Stimulated activated CD8-positive, alpha-beta memory T cell treated with anti-CD3 and anti-CD28 coated beads, Interleukin-4, amount 100 ng/mL, for 24 hours (primary cell): Measurements from ENCODE around the gene ARMC9.
"Not testable (repeated sequence)": the region's sequence is repeated elsewhere in the genome, so short reads cannot be mapped to it uniquely, and the experiment has no call there.

Experiments used
- DNase-seq: peaks from one replicate; pipeline ENCODE4 v3.0.0-alpha.2; 2020; ENCODE audit warnings: low read depth

The ARMC9 gene

DNA sequence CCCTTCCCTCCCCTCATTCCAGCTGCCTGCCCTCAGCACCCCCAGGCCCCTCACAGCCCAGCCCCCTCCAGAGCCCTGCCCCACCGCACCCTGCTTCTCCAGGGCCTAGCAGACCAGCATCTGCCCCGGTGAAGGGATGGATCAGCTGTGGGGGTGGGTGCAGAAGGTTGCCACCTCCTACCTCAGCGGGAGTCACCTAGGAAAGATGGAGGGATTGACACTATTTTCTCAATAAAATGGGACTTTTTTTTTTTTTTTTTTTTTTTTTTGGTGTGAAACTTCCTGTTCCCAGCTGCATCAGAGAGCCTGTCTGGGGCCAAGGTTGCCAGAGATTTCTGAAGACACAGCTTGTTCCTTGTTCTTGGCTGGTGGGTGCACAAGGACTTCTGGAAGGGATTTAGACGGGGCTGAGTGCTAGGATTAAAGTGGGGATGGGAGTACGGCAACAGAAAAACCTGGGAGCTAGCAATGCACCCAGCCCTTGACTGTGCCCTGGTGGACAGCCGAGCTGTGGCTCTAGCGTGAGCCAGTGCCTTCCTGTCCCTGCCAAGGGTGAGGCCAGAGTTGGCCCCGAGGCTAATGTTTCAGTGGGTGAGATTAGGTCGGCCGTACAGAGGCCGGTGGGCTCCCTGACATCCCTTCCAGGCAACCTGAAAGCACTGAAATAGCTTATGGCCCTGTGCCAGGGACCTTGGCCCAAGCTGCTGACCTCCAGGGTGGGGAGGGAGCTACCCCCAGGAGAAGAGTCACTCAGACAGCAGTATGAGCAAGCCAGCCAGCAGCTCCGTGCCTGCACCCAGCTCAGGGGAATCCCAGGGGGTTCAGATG is 201.6 kb downstream of the ARMC9 start:
- no peak for DNase-seq

DNA sequence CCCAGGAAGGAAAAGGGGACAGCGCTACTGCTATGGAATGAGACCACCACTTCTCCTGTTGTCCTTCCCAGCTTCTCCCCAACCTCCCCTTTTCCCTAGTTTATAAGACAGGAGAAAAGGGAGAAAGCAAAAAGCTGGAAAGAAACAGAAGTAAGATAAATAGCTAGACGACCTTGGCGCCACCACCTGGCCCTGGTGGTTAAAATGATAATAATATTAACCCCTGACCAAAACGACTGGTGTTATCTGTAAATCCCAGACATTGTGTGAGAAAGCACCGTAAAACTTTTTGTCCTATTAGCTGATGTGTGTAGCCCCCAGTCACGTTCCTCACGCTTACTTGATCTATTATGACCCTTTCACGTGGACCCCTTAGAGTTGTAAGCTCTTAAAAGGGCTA is 202.2 kb downstream of the ARMC9 start:
- not testable (repeated sequence) for DNase-seq

DNA sequence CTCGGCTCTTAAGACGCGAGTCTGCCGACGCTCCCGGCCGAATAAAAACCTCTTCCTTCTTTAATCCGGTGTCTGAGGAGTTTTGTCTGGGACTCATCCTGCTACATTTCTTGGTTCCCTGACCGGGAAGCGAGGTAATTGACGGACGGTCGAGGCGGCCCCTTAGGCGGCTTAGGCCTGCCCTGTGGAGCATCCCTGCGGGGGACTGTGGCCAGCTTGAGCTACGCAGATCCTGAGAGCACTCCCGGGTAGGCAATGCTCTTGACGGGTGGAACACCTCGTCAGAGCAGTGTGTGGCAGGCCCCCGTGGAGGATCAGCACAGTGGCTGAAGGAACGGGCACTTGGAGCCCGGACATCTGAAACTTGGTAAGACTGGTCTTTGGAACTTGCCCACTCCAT is 202.7 kb downstream of the ARMC9 start:
- DNase-seq = not testable (repeated sequence)

DNA sequence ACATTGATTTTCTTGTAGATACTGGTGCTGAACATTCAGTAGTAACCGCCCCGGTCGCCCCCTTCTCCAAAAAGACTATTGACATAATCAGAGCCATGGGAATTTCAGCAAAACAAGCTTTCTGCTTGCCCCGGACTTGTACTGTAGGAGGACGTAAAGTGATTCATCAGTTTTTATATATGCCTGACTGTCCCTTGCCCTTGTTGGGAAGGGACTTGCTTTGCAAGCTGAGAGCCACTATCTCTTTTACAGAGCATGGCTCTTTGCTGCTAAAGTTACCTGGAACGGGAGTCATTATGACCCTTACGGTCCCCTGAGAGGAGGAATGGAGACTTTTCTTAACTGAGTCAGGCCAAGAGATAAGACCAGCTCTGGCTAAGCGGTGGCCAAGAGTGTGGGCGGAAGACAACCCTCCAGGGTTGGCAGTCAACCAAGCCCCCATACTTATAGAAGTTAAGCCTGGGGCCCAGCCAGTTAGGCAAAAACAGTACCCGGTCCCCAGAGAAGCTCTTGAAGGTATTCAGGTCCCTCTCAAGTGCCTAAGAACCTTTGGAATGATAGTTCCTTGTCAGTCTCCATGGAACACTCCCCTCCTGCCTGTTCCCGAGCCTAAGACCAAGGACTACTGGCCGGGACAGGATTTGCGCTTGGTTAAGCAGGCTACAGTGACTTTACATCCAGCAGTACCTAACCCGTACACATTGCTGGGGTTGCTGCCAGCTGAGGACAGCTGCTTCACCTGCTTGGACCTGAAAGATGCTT is 205.2 kb downstream of the ARMC9 start:
- not testable (repeated sequence) for DNase-seq

DNA sequence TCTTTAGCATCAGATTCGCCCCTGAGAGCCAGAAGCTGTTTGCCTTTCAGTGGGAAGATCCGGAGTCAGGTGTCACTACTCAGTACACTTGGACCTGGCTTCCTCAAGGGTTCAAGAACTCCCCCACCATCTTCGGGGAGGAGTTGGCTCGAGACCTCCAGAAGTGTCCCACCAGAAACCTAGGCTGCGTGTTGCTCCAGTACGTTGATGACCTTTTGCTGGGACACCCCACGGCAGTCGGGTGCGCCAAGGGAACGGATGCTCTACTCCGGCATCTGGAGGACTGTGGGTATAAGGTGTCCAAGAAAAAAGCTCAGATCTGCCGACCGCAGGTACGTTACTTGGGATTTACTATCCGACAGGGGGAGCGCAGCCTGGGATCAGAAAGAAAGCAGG is 205.8 kb downstream of the ARMC9 start:
- not testable (repeated sequence) for DNase-seq

DNA sequence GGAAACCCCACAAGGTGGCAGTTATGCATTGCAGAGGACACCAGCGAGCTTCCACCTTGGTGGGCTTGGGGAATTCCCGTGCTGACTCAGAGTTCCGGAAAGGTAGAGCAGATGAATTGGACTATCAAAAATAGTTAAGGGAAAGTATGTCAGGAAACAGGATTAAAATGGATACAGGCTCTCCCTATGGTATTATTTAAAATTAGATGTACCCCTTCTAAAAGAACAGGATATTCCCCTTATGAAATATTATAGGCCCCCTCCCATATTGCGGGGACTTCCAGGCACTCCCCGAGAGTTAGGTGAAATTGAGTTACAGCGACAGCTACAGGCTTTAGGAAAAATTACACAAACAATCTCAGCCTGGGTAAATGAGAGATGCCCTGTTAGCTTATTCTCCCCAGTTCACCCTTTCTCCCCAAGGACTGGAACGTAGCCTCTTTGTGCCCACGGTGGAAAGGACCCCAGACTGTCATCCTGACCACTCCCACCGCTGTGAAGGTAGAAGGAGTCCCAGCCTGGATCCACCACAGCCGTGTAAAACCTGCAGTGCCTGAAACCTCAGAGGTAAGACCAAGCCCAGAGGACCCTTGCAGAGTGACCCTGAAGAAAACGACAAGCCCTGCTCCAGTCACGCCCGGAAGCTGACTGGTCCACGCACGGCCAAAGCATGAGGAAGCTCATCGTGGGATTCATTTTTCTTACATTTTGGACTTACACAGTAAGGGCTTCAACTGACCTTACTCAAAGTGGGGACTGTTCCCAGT is 207.4 kb downstream of the ARMC9 start:
- not testable (repeated sequence) for DNase-seq

DNA sequence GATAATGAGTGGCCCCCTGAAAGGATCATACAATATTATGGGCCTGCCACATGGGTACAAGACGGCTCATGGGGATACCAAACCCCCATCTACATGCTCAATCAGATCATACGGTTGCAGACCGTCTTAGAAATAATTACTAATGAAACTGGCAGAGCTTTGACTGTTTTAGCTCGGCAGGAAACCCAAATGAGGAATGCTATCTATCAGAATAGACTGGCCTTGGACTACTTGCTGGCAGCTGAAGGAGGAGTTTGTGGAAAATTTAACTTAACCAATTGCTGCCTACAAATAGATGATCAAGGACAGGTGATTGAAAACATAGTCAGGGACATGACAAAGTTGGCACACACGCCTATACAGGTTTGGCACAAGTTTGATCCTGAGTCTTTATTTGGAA is 209.3 kb downstream of the ARMC9 start:
- DNase-seq = not testable (repeated sequence)

DNA sequence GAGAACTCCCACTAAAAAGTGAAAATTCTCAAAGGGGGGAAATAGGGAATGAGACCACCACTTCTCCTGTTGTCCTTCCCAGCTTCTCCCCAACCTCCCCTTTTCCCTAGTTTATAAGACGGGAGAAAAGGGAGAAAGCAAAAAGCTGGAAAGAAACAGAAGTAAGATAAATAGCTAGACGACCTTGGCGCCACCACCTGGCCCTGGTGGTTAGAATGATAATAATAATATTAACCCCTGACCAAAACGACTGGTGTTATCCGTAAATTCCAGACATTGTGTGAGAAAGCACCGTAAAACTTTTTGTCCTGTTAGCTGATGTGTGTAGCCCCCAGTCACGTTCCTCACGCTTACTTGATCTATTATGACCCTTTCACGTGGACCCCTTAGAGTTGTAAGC is 209.9 kb downstream of the ARMC9 start:
- not testable (repeated sequence) for DNase-seq

DNA sequence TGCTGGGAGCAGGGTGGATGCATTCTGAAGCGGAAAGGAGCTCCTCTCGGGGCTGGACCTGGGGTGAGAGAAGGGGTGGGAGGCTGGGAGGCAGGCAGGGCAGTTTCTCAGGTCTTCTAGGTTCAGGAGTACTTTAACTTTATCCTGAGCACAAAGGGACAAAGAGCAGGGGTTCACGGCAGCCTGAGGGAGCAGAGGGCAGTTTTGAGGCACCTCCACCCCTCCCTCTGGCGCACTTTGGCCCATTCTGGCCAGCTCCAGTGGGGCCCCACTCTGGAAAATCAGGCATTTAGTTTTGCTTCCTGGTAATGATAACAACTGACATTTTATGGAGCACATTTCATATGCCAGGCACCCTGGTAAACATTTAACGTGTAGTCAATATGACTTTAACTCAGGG is 211.3 kb downstream of the ARMC9 start:
- DNase-seq = no peak

DNA sequence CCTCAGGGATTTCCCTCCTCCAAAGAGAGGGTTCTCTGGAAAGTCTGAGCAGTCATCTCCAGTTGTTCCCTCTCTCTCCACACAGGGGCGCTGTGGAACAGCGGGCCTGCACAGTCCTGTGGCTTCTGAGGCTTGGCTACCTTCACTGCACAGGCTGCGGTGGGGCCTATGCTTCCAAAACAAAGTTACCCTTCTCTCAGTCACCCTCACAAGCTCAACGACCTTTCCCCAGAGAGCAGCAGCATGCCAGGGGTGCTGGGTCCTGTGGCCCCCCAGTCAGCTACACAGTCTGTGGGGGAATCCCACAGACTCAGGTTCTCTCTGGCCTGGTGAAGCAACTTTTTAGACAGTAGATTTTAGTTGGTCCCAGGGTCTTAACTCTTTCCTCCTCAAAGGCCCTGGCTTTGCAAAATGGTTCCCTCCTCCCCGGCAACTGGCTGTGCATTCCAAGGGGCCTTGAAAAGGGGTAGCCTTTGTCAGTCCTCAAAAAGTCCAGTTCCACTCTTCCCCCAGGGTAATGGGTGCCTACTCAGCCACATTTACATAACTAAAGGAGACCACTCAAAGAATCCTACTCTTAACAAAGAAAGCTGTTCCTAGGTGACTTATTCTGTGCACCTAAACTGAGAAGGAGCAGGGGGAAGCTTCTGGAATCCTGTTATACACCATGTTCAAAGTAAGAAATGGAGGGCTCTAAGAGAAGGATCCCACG is 212.0 kb downstream of the ARMC9 start:
- no peak for DNase-seq

DNA sequence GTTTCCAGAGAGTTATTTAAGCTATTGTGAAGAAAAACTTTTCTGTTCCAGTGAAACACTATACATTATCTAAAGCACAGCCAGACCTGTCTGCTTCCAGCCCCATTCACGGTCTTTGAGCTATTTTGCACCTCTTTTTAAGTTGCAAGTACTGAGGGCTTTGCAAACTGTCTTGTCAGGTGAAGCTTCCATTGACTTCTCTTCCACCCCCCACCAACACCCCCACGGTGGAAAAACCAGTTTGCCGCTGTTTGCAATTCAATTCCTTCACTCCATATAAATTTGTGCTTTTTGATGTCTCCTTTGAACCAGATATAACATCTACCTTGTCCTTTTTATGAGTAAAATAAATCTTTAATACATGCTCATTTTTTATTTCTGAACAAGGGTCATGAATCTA is 212.8 kb downstream of the ARMC9 start:
- no peak for DNase-seq

DNA sequence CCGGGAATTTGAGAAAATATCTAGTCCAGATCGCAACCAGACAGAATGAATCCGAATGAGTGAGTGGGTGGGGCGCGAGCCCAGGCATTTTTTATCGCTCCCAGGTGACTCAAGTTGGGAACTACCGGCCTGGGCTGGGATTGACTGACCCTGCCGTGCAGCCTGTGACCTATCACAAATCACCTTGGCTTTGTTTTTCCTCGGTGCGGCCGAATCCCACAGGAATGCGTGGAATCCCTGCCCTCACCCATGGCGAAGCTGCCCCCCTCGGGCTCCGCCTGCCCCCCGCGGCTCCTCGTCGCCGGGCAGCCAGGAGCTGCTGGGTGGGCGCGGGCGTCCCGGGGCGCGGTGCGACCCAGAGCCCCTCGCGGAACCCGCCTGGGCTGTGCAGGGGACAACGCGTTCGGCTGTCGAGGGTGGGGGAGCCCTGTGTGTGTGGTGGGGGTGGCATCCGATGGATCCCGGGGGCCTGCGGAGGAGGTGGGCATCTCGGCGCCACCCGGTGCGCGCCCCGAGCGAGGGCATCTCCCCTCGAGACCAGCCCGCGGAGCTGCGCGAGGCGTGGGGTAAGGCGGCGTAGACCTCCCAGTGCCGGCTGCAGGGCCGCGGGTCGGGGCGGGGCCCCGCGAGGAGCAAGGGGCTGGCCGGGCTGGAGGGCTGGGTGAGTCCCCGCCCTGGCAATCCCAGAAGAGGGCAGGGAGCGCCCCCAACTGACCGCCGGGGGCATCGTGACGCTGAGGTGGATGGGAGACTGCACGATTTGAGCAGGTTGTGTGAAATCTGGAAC is 213.6 kb downstream of the ARMC9 start:
- peak; percentile 80 for DNase-seq

DNA sequence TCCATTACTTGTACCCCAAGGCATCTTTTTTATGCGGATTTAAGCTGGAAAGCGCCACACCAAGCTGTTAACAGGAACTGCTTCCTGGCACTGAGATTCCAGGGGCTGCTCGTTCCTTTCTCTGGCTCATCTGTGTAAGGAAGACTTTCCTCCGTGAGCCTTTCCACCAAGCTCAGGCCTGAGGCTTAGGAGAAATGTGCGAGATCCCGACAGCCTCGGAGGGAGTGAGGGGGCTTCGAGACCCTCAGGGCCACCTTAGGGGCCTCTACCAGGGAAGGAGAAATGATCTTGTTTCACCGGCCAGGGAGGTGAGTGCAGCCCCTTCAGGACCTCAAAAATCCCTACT is 214.2 kb downstream of the ARMC9 start:
- DNase-seq = no peak

DNA sequence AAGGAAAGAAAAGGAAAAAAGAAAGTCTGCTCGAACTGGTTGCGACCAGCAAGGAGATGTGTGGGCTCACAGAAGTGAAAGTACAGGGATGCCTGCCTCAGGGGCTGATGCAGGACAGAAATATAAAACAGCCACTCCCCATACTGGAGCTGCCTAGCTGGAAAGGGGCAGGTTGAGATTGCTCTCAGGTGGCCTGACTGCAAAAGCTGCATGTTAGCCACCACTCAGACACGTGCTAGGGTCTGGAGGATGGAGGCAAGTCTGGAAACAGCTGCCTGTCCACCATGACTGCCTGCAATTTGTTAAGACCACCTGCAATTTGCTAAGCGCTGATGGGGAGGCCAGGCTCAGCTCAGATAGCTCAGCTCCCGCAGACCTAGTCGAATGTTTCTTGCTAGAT is 215.0 kb downstream of the ARMC9 start:
- DNase-seq = no peak

DNA sequence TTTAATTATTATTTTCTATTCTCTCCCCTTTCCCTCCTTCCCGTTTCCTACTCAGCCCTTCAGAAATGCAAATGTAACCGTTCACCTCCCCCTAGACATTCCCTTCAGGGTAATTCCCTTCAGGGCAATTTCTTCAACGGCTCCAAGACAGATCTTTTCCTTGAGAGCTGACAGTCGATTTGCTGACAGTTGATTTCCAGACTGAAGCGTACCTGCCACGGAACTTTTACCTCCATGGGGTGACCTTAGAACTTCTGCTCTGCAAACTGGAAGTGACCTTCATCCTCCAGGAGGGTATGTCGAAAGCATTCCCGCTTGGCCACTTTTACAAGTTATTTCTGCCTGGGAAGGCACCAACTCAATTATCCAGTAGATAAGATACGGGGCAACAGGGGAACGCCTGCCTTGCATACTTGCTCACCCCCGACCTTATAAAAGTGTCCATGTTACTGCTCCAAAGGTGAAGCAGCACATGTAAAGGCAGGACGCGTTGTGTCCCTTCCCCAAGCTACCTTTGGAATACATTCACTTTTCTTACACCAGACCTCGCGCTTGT is 215.6 kb downstream of the ARMC9 start:
- DNase-seq = no peak

DNA sequence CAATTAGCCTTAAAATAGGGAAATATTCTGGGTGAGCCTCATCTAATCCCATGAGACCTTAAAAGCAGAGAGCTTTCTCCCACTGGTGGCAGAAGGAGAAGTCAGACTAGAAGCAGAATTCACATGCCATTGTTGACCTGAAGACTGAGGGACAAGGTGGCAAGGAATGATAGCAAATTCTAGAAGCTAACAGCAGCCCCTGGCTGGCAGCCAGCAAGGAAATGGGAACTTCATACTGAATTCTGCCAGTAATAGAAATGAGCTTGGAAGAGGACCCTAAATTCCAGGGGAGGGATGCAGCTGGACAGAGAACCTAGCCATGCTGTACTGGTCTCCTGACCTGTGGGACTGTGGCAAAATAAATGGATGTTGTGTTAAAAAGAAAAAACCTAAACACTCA is 216.6 kb downstream of the ARMC9 start:
- no peak for DNase-seq

DNA sequence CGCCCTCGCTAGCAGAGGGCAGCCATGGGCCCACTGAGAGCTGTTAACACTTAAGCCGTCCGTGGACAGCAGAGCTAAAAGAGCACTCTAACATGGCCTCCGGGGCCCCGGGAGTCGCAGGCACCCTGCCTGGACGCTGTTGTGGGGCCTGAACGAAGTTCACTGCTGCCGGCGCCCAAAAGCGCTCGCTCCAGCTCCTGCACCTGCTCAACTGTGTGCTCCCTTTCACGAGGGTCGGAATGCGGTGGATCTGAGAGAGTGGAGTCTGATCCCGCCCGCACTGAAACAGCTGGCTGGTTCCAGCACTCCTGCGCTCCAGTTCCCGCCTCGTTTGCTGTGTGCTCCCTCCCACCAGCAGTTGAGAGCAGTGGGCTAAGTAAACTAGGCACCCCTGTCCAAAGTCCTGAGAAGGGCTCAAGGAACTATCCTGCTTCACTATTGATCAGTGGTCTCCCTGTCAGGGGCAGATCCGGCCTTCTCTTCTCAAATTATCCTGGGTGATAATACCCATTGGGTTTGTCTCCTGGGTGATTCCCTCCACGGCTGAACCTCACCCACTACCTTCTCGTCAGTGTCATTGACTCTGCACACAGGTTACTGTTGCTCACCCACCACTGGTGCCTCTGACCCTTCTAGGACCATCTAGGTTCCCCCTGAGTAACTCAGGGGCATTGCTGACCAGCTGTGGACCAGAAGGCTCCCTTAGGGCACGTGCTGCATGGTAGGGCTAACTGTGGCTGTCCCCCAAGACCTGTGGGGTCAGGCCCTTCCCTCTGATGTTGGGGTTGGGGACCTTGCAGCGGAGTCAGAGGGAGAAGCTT is 220.6 kb downstream of the ARMC9 start:
- DNase-seq = no peak

DNA sequence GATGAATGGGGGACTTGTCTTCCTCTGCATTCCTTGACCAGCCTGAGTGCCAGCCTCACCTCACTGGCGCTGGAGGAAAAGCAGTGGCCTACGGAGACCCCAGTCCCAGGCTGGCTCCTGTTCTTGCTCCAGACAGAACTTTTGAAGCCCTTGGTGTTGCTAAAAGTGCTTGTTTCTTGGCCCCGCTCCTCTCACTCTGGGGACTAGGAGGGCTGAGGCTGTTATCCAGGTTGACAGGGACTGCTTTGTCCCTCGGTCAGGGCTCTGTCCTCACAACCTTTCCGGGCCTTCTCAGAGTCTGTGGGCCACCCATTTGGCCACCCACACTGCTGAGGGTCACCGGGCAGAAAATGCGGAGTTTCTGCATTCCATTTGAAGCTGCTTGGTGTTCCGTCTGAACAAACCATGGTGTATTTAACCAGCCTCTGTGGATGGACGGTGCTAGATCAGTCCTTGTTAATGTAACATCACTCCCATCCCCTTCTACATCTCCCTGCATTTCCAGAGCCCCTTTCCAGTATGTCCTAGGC is 222.7 kb downstream of the ARMC9 start:
- DNase-seq = no peak

DNA sequence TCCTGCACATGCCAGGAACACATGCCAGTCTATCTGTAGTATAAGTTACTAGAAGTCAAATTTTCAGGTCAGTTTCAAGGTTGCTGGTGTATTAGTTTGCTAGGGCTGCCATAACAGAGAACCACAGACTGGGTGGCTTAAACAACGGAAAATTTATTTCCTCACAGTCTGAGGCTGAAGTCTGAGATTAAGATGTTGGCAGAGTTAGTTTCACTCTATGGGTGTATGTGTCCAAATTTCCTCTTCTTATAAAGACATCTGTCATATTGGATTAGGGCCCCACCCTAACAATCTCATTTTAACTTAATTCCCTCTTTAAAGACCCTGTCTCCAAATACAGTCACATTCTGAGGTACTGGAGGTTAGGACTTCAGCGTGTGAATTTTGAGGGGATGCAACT is 223.6 kb downstream of the ARMC9 start:
- DNase-seq = no peak

DNA sequence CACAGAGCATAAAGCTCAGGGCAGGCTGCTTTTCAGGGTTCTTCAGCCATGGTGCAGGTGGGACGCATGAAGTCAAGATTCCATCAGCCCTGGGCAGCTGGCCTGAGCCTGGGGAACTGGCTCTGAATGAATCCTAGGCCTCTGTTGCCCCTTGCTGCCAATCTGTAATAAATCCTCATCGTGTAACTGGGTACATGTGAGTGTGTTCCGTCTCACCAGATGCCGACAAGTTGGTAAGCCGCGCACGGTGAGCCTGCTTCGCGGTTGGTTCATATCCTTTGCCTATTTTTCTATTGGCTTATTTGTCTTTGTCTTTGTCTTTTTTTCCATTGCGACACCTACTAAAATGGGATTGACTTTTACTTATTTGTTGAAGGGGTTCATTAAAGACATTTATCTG is 224.7 kb downstream of the ARMC9 start:
- no peak for DNase-seq
